ENCODE results near the gene LAMB1.

- TF ChIP-seq CTCF (IDR thresholded peaks at IDR 0.05; ENCODE audit: poor library complexity, severe bottlenecking) (no peak), EZH2 (IDR thresholded peaks at IDR 0.05; ENCODE audit: borderline replicate concordance, insufficient read depth, low read length, poor library complexity, severe bottlenecking) (no peak), TAF1 (IDR thresholded peaks at IDR 0.05; ENCODE audit: low read depth) (no peak), RAD21 (conservative IDR thresholded peaks at IDR 0.05) (no peak)
These were observed 29.1 kb downstream of the LAMB1 start for GRCh38 chr7:107973861-107974260.

Data from neural cell (in vitro differentiated cells).